ENCODE data around the gene IL32. TPM values are rescaled to one million over a fixed set of nuclear protein-coding genes. Genes with fewer than 3 reads are reported as not detected.

IL32 gene
- total RNA-seq, 3 donors from 2014 or later (not counting 1 experiment from before 2014, with no cell fraction given) = 305 to 562 (median 319) TPM

GRCh38 chr16:3092501-3092941, 27.1 kb downstream of the IL32 start:
- Histone ChIP-seq H3K27ac (ENCODE audit: low read length) (no peak overlapping the region), H3K9me3 (ENCODE audit: control insufficient read depth, insufficient read depth, low read length) (no peaks in the 10 kb centered on the region), H3K4me1 (ENCODE audit: control insufficient read depth, insufficient read depth, low read length) (peaks cover 36% of the 10 kb centered on the region), H3K27me3 (ENCODE audit: control insufficient read depth, insufficient read depth, low read length) (no peaks in the 10 kb centered on the region), H3K36me3 (ENCODE audit: control insufficient read depth, insufficient read depth, low read length) (no peaks in the 10 kb centered on the region), H3K4me3 (ENCODE audit: low read length) (no peak overlapping the region)
- intact Hi-C loops (cut with micrococcal nuclease) = no loop called here
- 94% methylated on average over 20 of the region's 20 CpGs for WGBS (ENCODE audit: insufficient coverage)
- Mint-ChIP-seq H3K27me3 (ENCODE audit: low read depth in 2 of 2) (no peaks in the 10 kb centered on the region), H3K4me1 (peaks cover 19 to 31% of the 10 kb centered on the region in 2 donors), H3K36me3 (no peaks in the 10 kb centered on the region), H3K9me3 (no peaks in the 10 kb centered on the region), H3K27ac (no peak overlapping the region), H3K4me3 (no peak overlapping the region)
- no peak for TF ChIP-seq CTCF (IDR thresholded peaks at IDR 0.05)
- DNase-seq = no peak
- ATAC-seq = no peak

GRCh38 chr16:3094289-3095027, 29.0 kb downstream of the IL32 start:
- no peaks in the 10 kb centered on the region for H3K36me3 ChIP-seq (ENCODE audit: control insufficient read depth, insufficient read depth, low read length)
- no peaks in the 10 kb centered on the region for H3K9me3 Mint-ChIP-seq
- no peak overlapping the region for H3K27ac ChIP-seq (ENCODE audit: low read length)
- peak overlapping the region; percentile 21 for H3K4me3 Mint-ChIP-seq
- intact Hi-C loops (cut with micrococcal nuclease) = loop anchor here (2.0 to 5.0 kb wide), 2 partner anchors 37 to 72 kb away; no protein-coding TSS in a partner anchor
- H3K27me3 Mint-ChIP-seq (ENCODE audit: low read depth in 2 of 2) = no peaks in the 10 kb centered on the region
- no peak overlapping the region for H3K4me3 ChIP-seq (ENCODE audit: low read length)
- WGBS (ENCODE audit: insufficient coverage) = 92% methylated on average over 21 of the region's 22 CpGs
- peaks cover 11 to 24% of the 10 kb centered on the region in 2 donors for H3K4me1 Mint-ChIP-seq
- ATAC-seq (peak; percentile 44 to 62 (median 44)), DNase-seq (peak in 1 of 2 donors; percentile 84)
- H3K36me3 Mint-ChIP-seq = no peaks in the 10 kb centered on the region
- no peaks in the 10 kb centered on the region for H3K9me3 ChIP-seq (ENCODE audit: control insufficient read depth, insufficient read depth, low read length)
- TF ChIP-seq CTCF (IDR thresholded peaks at IDR 0.05) = peak; percentile 63
- H3K4me1 ChIP-seq (ENCODE audit: control insufficient read depth, insufficient read depth, low read length) = peaks cover 24% of the 10 kb centered on the region
- H3K27me3 ChIP-seq (ENCODE audit: control insufficient read depth, insufficient read depth, low read length) = no peaks in the 10 kb centered on the region
- peak overlapping the region; percentile 53 to 63 for H3K27ac Mint-ChIP-seq

GRCh38 chr16:3095869-3096268, 30.4 kb downstream of the IL32 start:
- H3K27ac Mint-ChIP-seq = peak overlapping the region; percentile 43 to 65
- no peaks in the 10 kb centered on the region for H3K36me3 Mint-ChIP-seq
- peak overlapping the region; percentile 6 for H3K4me3 Mint-ChIP-seq
- H3K27ac ChIP-seq (ENCODE audit: low read length) = peak overlapping the region; percentile 61
- H3K27me3 ChIP-seq (ENCODE audit: control insufficient read depth, insufficient read depth, low read length) = no peaks in the 10 kb centered on the region
- DNase-seq = peak; percentile 40 to 86
- H3K9me3 ChIP-seq (ENCODE audit: control insufficient read depth, insufficient read depth, low read length) = no peaks in the 10 kb centered on the region
- H3K4me1 ChIP-seq (ENCODE audit: control insufficient read depth, insufficient read depth, low read length) = peaks cover 38% of the 10 kb centered on the region
- H3K36me3 ChIP-seq (ENCODE audit: control insufficient read depth, insufficient read depth, low read length) = no peaks in the 10 kb centered on the region
- H3K4me1 Mint-ChIP-seq = peaks cover 15 to 34% of the 10 kb centered on the region in 2 donors
- 2% methylated on average over 4 of the region's 4 CpGs for WGBS (ENCODE audit: insufficient coverage)
- no peak overlapping the region for H3K4me3 ChIP-seq (ENCODE audit: low read length)
- no peaks in the 10 kb centered on the region for H3K9me3 Mint-ChIP-seq
- TF ChIP-seq CTCF (IDR thresholded peaks at IDR 0.05) = peak; percentile 42
- ATAC-seq = peak; percentile 73 to 80 (median 75)
- no peaks in the 10 kb centered on the region for H3K27me3 Mint-ChIP-seq (ENCODE audit: low read depth in 2 of 2)
- intact Hi-C loops (cut with micrococcal nuclease) = loop anchor here (1.0 to 5.0 kb wide), 3 partner anchors 33 to 71 kb away; no protein-coding TSS in a partner anchor

All from natural killer cell (primary cell).